HG02870 (cell line): ENCODE results near the gene PACRG.

Source experiments
- ATAC-seq: cut with Tn5 transposase; IDR thresholded peaks from one replicate; pipeline ENCODE4 v1.9.1; 2021; ENCODE audit warnings: mild to moderate bottlenecking, moderate library complexity; ENCODE audit not compliant: unreplicated experiment

The PACRG gene

GRCh38 chr6:162862462-162862861, 134.7 kb downstream of the PACRG start:
- ATAC-seq: no peak

- ATAC-seq: no peak
These were observed 135.2 kb downstream of the PACRG start for GRCh38 chr6:162862941-162863340.

GRCh38 chr6:162863821-162864220, 136.0 kb downstream of the PACRG start:
- ATAC-seq: no peak

GRCh38 chr6:162864911-162865310, 137.1 kb downstream of the PACRG start:
- ATAC-seq: no peak

- ATAC-seq: no peak
These were observed 138.9 kb downstream of the PACRG start for GRCh38 chr6:162866656-162867055.

- no peak for ATAC-seq
These were observed 140.6 kb downstream of the PACRG start for GRCh38 chr6:162868397-162868796.

GRCh38 chr6:162871966-162872365, 144.2 kb downstream of the PACRG start:
- ATAC-seq: no peak

- no peak for ATAC-seq
These were observed 145.8 kb downstream of the PACRG start for GRCh38 chr6:162873537-162873936.

GRCh38 chr6:162875070-162875469, 147.3 kb downstream of the PACRG start:
- ATAC-seq: no peak

- ATAC-seq: no peak
These were observed 155.2 kb downstream of the PACRG start for GRCh38 chr6:162882801-162883481.

- ATAC-seq: no peak
These were observed 160.4 kb downstream of the PACRG start for GRCh38 chr6:162887981-162888689.

- ATAC-seq: no peak
These were observed 161.5 kb downstream of the PACRG start for GRCh38 chr6:162889303-162889702.

- no peak for ATAC-seq
These were observed 170.2 kb downstream of the PACRG start for GRCh38 chr6:162898011-162898410.

GRCh38 chr6:162899148-162899547, 171.4 kb downstream of the PACRG start:
- no peak for ATAC-seq

- ATAC-seq: no peak
These were observed 172.7 kb downstream of the PACRG start for GRCh38 chr6:162900503-162900902.

- ATAC-seq: no peak
These were observed 176.4 kb downstream of the PACRG start for GRCh38 chr6:162904069-162904663.

- ATAC-seq: no peak
These were observed 178.7 kb downstream of the PACRG start for GRCh38 chr6:162906479-162906878.

- ATAC-seq: no peak
These were observed 180.2 kb downstream of the PACRG start for GRCh38 chr6:162907876-162908481.

- no peak for ATAC-seq
These were observed 185.4 kb downstream of the PACRG start for GRCh38 chr6:162913206-162913605.

- no peak for ATAC-seq
These were observed 189.7 kb downstream of the PACRG start for GRCh38 chr6:162917506-162917905.

GRCh38 chr6:162921062-162921461, 193.3 kb downstream of the PACRG start:
- ATAC-seq: no peak
